ENCODE results near the gene MTMR3.
"Not testable (repeated sequence)": the region's sequence is repeated elsewhere in the genome, so short reads cannot be mapped to it uniquely, and the experiment has no call there.

Gene MTMR3

DNA sequence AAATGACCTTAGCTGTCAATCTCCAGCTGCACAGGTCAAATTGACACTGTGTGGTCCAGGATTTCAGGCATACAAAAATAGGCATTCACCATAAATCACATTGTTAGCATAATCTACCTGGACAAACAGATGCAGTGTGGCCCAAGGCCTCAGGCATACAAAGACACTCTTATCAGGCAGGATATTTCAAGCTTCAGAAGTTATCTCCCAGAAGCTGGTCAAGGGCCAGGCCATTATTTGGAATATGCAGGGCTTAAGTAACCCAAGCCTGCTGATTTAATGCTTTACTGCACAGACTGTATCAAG is 171.7 kb downstream of the MTMR3 start:
- Histone ChIP-seq H3F3A (ENCODE audit: control insufficient read depth, insufficient read depth) (no peaks in the 10 kb centered on the region), H3K9me3 (ENCODE audit: control insufficient read depth, insufficient read depth, low read length) (no peaks in the 10 kb centered on the region), H3K79me2 (ENCODE audit: control insufficient read depth, low read length) (no peaks in the 10 kb centered on the region), H3K27ac (ENCODE audit: low read depth, low read length) (no peak overlapping the region), H3K9me2 (replicated peaks; ENCODE audit: control insufficient read depth, low read length) (no peaks in the 10 kb centered on the region), H3K4me1 (ENCODE audit: control insufficient read depth, low read length) (no peaks in the 10 kb centered on the region), H3K4me3 (ENCODE audit: low read length) (no peak overlapping the region), H3K27me3 (ENCODE audit: control insufficient read depth, low read length) (no peaks in the 10 kb centered on the region; the same call in 1 of the 2 replicates), H3K36me3 (ENCODE audit: control insufficient read depth, low read length) (no peaks in the 10 kb centered on the region), H3K4me2 (ENCODE audit: low read length) (no peak overlapping the region), H4K20me1 (ENCODE audit: control insufficient read depth, insufficient read depth, low read depth, low read length) (no peaks in the 10 kb centered on the region)
- TF ChIP-seq EZH2phosphoT487 (IDR thresholded peaks at IDR 0.05; ENCODE audit: borderline replicate concordance, low read length) (no peak), CTCF (IDR thresholded peaks at IDR 0.05; ENCODE audit: low read depth, low read length, poor library complexity, severe bottlenecking) (no peak)

DNA sequence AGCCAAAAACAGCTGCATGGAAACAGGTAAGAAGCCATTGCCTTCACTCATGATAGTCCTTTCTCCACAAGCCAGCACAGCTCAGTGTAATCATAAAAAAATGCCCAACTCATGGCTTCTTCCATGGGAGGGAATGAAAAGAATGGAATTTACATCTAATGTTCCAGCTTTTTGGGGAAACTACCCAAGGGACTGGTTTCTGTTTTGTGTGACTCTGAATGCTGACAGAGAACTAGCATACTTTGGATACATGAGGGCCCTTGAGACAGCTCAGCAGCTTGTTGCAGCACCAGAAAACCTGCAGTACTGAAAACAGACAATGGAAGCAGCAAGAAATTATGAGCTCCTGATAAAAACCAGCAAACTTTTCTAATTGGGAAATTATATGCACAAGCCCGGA is 173.0 kb downstream of the MTMR3 start:
- no peaks in the 10 kb centered on the region for H3K9me3 ChIP-seq (ENCODE audit: control insufficient read depth, insufficient read depth, low read length)
- no peak overlapping the region for H3K4me2 ChIP-seq (ENCODE audit: low read length)
- no peaks in the 10 kb centered on the region for H3K4me1 ChIP-seq (ENCODE audit: control insufficient read depth, low read length)
- no peaks in the 10 kb centered on the region; the same call in 1 of the 2 replicates for H3K27me3 ChIP-seq (ENCODE audit: control insufficient read depth, low read length)
- H3K27ac ChIP-seq (ENCODE audit: low read depth, low read length) = no peak overlapping the region
- no peaks in the 10 kb centered on the region for H3K36me3 ChIP-seq (ENCODE audit: control insufficient read depth, low read length)
- no peaks in the 10 kb centered on the region for H4K20me1 ChIP-seq (ENCODE audit: control insufficient read depth, insufficient read depth, low read depth, low read length)
- H3K79me2 ChIP-seq (ENCODE audit: control insufficient read depth, low read length) = no peaks in the 10 kb centered on the region
- no peaks in the 10 kb centered on the region for H3F3A ChIP-seq (ENCODE audit: control insufficient read depth, insufficient read depth)
- H3K4me3 ChIP-seq (ENCODE audit: low read length) = no peak overlapping the region
- H3K9me2 ChIP-seq (replicated peaks; ENCODE audit: control insufficient read depth, low read length) = no peaks in the 10 kb centered on the region
- TF ChIP-seq EZH2phosphoT487 (IDR thresholded peaks at IDR 0.05; ENCODE audit: borderline replicate concordance, low read length) (no peak), CTCF (IDR thresholded peaks at IDR 0.05; ENCODE audit: low read depth, low read length, poor library complexity, severe bottlenecking) (no peak)

- no peak overlapping the region for H3K4me2 ChIP-seq (ENCODE audit: low read length)
- H3K36me3 ChIP-seq (ENCODE audit: control insufficient read depth, low read length) = no peaks in the 10 kb centered on the region
- H3F3A ChIP-seq (ENCODE audit: control insufficient read depth, insufficient read depth) = no peaks in the 10 kb centered on the region
- no peaks in the 10 kb centered on the region for H3K9me3 ChIP-seq (ENCODE audit: control insufficient read depth, insufficient read depth, low read length)
- H3K4me3 ChIP-seq (ENCODE audit: low read length) = no peak overlapping the region
- TF ChIP-seq CTCF (IDR thresholded peaks at IDR 0.05; ENCODE audit: low read depth, low read length, poor library complexity, severe bottlenecking) = no peak
- TF ChIP-seq EZH2phosphoT487 (IDR thresholded peaks at IDR 0.05; ENCODE audit: borderline replicate concordance, low read length) = no peak
- H4K20me1 ChIP-seq (ENCODE audit: control insufficient read depth, insufficient read depth, low read depth, low read length) = no peaks in the 10 kb centered on the region
- no peak overlapping the region for H3K27ac ChIP-seq (ENCODE audit: low read depth, low read length)
- H3K9me2 ChIP-seq (replicated peaks; ENCODE audit: control insufficient read depth, low read length) = no peaks in the 10 kb centered on the region
- H3K27me3 ChIP-seq (ENCODE audit: control insufficient read depth, low read length) = no peaks in the 10 kb centered on the region; the same call in 1 of the 2 replicates
- H3K79me2 ChIP-seq (ENCODE audit: control insufficient read depth, low read length) = no peaks in the 10 kb centered on the region
- H3K4me1 ChIP-seq (ENCODE audit: control insufficient read depth, low read length) = no peaks in the 10 kb centered on the region
Observed at GRCh38 chr22:30057375-30057774, 174.4 kb downstream of the MTMR3 start.

GRCh38 chr22:30059346-30060020 is 176.5 kb downstream of the MTMR3 start:
- H3K9me2 ChIP-seq (replicated peaks; ENCODE audit: control insufficient read depth, low read length); H3K27me3 ChIP-seq (ENCODE audit: control insufficient read depth, low read length); H3K4me3 ChIP-seq (ENCODE audit: low read length): not testable (repeated sequence)

DNA sequence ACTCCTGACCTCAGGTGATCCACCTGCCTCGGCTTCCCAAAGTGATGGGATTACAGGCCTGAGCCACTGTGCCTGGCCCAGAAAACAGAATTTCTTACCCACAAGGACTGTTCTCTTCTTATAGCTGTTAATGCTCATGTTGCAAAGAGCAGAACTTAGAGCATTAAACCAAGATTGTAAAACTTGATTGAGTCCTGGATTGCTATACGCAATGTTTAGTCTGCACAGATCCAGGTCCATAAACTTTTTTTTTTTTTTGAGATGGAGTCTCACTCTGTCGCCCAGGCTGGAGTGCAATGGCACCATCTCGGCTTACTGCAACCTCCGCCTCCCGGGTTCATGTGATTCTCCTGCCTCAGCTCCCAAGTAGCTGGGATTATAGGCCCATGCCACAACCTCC is 178.1 kb downstream of the MTMR3 start:
- H4K20me1 ChIP-seq (ENCODE audit: control insufficient read depth, insufficient read depth, low read depth, low read length); H3K4me3 ChIP-seq (ENCODE audit: low read length); H3K79me2 ChIP-seq (ENCODE audit: control insufficient read depth, low read length); H3K36me3 ChIP-seq (ENCODE audit: control insufficient read depth, low read length); H3K27ac ChIP-seq (ENCODE audit: low read depth, low read length); H3K27me3 ChIP-seq (ENCODE audit: control insufficient read depth, low read length); H3F3A ChIP-seq (ENCODE audit: control insufficient read depth, insufficient read depth); H3K4me1 ChIP-seq (ENCODE audit: control insufficient read depth, low read length); H3K4me2 ChIP-seq (ENCODE audit: low read length); H3K9me3 ChIP-seq (ENCODE audit: control insufficient read depth, insufficient read depth, low read length); H3K9me2 ChIP-seq (replicated peaks; ENCODE audit: control insufficient read depth, low read length): not testable (repeated sequence)

More at GRCh38 chr22:30059346-30060020, 176.5 kb downstream of the MTMR3 start:
- not testable (repeated sequence) for H3K4me1 ChIP-seq (ENCODE audit: control insufficient read depth, low read length); H3K27ac ChIP-seq (ENCODE audit: low read depth, low read length); H3K4me2 ChIP-seq (ENCODE audit: low read length); H3K79me2 ChIP-seq (ENCODE audit: control insufficient read depth, low read length); H3K36me3 ChIP-seq (ENCODE audit: control insufficient read depth, low read length); H3F3A ChIP-seq (ENCODE audit: control insufficient read depth, insufficient read depth); H3K9me3 ChIP-seq (ENCODE audit: control insufficient read depth, insufficient read depth, low read length); H4K20me1 ChIP-seq (ENCODE audit: control insufficient read depth, insufficient read depth, low read depth, low read length)

Data from DOHH2 (cell line).